DND-41 (cell line): ENCODE measurements around the gene CPSF2.

ENCODE experiments used
- EZH2 ChIP-seq: IDR thresholded peaks from 3 replicates; pipeline ENCODE4 v1.6.1; 2012; ENCODE audit warnings: borderline replicate concordance, low read depth, mild to moderate bottlenecking, moderate library complexity, low read length, inconsistent platforms; ENCODE audit not compliant: severe bottlenecking
- TF ChIP-seq, protein P1 (sequence below): IDR thresholded peaks from 2 replicates; pipeline ENCODE4 v1.5.1; 2012; ENCODE audit warnings: borderline replicate concordance, low read length, moderate library complexity, mild to moderate bottlenecking; ENCODE audit not compliant: poor library complexity, severe bottlenecking; ENCODE audit errors: extremely low read depth

DNA sequence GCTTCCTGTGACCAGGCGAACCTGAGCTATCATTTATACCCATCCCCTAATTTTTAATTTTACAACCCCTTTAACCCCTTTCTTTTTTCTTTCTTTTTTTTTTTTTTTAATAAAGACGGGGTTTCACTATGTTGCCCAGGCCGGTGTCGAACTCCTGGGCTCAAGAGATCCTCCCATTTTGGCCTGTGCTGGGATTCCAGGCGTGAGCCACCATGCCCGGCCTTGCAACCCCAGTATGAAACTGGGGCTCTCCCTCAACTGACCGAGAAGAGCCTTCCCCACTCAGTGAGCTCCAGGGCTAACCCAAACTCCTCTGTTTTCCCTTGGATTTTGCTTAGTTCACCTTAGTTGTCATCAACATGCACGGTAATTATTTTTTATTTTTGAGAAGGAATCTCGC is 992 bp downstream of the CPSF2 start:
- TF ChIP-seq, protein P1, sequence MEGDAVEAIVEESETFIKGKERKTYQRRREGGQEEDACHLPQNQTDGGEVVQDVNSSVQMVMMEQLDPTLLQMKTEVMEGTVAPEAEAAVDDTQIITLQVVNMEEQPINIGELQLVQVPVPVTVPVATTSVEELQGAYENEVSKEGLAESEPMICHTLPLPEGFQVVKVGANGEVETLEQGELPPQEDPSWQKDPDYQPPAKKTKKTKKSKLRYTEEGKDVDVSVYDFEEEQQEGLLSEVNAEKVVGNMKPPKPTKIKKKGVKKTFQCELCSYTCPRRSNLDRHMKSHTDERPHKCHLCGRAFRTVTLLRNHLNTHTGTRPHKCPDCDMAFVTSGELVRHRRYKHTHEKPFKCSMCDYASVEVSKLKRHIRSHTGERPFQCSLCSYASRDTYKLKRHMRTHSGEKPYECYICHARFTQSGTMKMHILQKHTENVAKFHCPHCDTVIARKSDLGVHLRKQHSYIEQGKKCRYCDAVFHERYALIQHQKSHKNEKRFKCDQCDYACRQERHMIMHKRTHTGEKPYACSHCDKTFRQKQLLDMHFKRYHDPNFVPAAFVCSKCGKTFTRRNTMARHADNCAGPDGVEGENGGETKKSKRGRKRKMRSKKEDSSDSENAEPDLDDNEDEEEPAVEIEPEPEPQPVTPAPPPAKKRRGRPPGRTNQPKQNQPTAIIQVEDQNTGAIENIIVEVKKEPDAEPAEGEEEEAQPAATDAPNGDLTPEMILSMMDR = no peak
- TF ChIP-seq EZH2 = no peak
